ENCODE results near the gene RBM33. TPM values are rescaled to one million over a fixed set of nuclear protein-coding genes. Genes with fewer than 3 reads are reported as not detected.

The RBM33 gene
- total and polyA plus RNA-seq, 4 experiments from 2014 or later = 17.2 to 167 (median 113) TPM

DNA sequence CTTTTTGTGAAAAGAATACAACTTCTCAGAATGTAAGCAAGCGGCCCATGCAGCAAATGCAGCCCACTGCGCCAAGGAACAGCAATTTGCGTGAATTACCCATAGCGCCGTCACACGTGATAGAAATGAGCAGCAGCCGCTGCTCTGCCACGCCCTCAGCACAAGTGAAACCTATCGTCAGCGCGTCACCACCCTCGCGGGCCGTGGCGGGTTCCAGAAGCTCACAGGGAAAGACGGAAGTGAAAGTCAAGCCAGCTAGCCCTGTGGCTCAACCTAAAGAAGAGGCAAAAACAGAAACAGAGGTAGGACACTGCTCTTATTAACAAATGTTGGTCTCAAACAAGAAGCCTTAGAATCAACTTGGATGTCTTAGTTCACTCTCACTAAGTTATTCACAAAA is 97.3 kb downstream of the RBM33 start:
- Mint-ChIP-seq H3K4me1 (peaks cover 17 to 74% (median 37%) of the 10 kb centered on the region in 4 donors), H3K27ac (peak overlapping the region; percentile 71 to 88 (median 79)), H3K9me3 (no peaks in the 10 kb centered on the region), H3K27me3 (no peaks in the 10 kb centered on the region), H3K36me3 (peaks cover 48 to 90% of the 10 kb centered on the region in 2 donors), H3K4me3 (peak overlapping the region in 4 of 8 donors; percentile 17 to 62 (median 40))
- intact Hi-C loops (cut with micrococcal nuclease) = no loop called here
- H3K9me3 ChIP-seq (ENCODE audit: control insufficient read depth in 1 of 2, low read length in 2 of 2) = no peaks in the 10 kb centered on the region
- H3K27ac ChIP-seq (ENCODE audit: low read depth, low read length) = no peak overlapping the region
- H3K36me3 ChIP-seq (ENCODE audit: insufficient read depth, low read length) = peaks cover 82% of the 10 kb centered on the region
- H3K4me3 ChIP-seq (ENCODE audit: low read length in 2 of 2) = no peak overlapping the region
- peak; percentile 28 to 64 (median 36) for DNase-seq
- H3K4me1 ChIP-seq (ENCODE audit: insufficient read depth, low read length) = peaks cover 9% of the 10 kb centered on the region
- H3K27me3 ChIP-seq (ENCODE audit: insufficient read depth, low read length) = no peaks in the 10 kb centered on the region
- POLR2A ChIA-PET (ENCODE audit: partially characterized antibody) = no interaction called here
- CTCF ChIA-PET (ENCODE audit: partially characterized antibody) = no interaction called here

DNA sequence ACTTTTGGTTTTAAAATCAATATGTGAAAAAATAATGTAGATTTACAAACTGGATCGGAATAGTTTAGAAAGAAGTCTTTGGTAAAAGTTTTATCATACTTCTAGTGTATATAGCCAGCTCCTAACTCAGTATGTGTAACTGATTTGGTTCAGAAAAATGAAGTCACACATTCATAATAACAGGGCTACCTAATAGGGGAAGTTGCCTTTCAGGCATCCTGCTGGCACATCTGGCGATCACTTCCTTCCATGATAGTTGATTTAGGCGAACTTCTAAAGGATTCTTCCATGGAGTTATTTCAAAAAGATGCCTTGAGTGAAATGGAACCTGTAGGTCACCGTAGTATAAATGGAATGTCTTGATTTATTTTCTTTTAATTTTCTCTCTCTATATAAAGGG is 98.7 kb downstream of the RBM33 start:
- no peak overlapping the region for H3K4me3 Mint-ChIP-seq
- no peak overlapping the region for H3K27ac Mint-ChIP-seq
- peaks cover 17 to 79% (median 36%) of the 10 kb centered on the region in 4 donors for H3K4me1 Mint-ChIP-seq
- Histone ChIP-seq H3K27me3 (ENCODE audit: insufficient read depth, low read length) (no peaks in the 10 kb centered on the region), H3K4me1 (ENCODE audit: insufficient read depth, low read length) (peaks cover 9% of the 10 kb centered on the region), H3K9me3 (ENCODE audit: control insufficient read depth in 1 of 2, low read length in 2 of 2) (no peaks in the 10 kb centered on the region), H3K4me3 (ENCODE audit: low read length in 2 of 2) (no peak overlapping the region), H3K27ac (ENCODE audit: low read depth, low read length) (no peak overlapping the region), H3K36me3 (ENCODE audit: insufficient read depth, low read length) (peaks cover 68% of the 10 kb centered on the region)
- no peaks in the 10 kb centered on the region for H3K27me3 Mint-ChIP-seq
- CTCF ChIA-PET (ENCODE audit: partially characterized antibody) = no interaction called here
- no peaks in the 10 kb centered on the region for H3K9me3 Mint-ChIP-seq
- H3K36me3 Mint-ChIP-seq = peaks cover 43 to 89% of the 10 kb centered on the region in 2 donors
- POLR2A ChIA-PET (ENCODE audit: partially characterized antibody) = no interaction called here
- intact Hi-C loops (cut with micrococcal nuclease) = no loop called here
- no peak for DNase-seq

GRCh38 chr7:155744971-155745683 is 100.7 kb downstream of the RBM33 start:
- ChIA-PET POLR2A (ENCODE audit: partially characterized antibody) (no interaction called here), CTCF (ENCODE audit: partially characterized antibody) (interaction anchor here (1.2 to 2.5 kb wide), 2 partner anchors 22 to 25 kb away, joined by 3 to 10 read pairs; no protein-coding TSS in a partner anchor)
- H3K27ac Mint-ChIP-seq = peak overlapping the region in 2 of 7 donors; percentile 59 to 91
- Histone ChIP-seq H3K27ac (ENCODE audit: low read depth, low read length) (no peak overlapping the region), H3K9me3 (ENCODE audit: control insufficient read depth in 1 of 2, low read length in 2 of 2) (no peaks in the 10 kb centered on the region), H3K4me1 (ENCODE audit: insufficient read depth, low read length) (peaks cover 14% of the 10 kb centered on the region), H3K4me3 (ENCODE audit: low read length in 2 of 2) (no peak overlapping the region), H3K36me3 (ENCODE audit: insufficient read depth, low read length) (peaks cover 58% of the 10 kb centered on the region), H3K27me3 (ENCODE audit: insufficient read depth, low read length) (no peaks in the 10 kb centered on the region)
- no peak for DNase-seq
- no peaks in the 10 kb centered on the region for H3K9me3 Mint-ChIP-seq
- H3K4me1 Mint-ChIP-seq = peaks cover 24 to 83% (median 42%) of the 10 kb centered on the region in 4 donors
- no peaks in the 10 kb centered on the region for H3K27me3 Mint-ChIP-seq
- peaks cover 33 to 92% of the 10 kb centered on the region in 2 donors for H3K36me3 Mint-ChIP-seq
- H3K4me3 Mint-ChIP-seq = no peak overlapping the region
- intact Hi-C loops (cut with micrococcal nuclease) = no loop called here

- ChIA-PET POLR2A (ENCODE audit: partially characterized antibody) (no interaction called here), CTCF (ENCODE audit: partially characterized antibody) (interaction anchor here (1.2 to 2.5 kb wide), 3 partner anchors 21 to 147 kb away, joined by 3 to 10 read pairs (median 7); no protein-coding TSS in a partner anchor)
- Histone ChIP-seq H3K9me3 (ENCODE audit: control insufficient read depth in 1 of 2, low read length in 2 of 2) (no peaks in the 10 kb centered on the region), H3K27me3 (ENCODE audit: insufficient read depth, low read length) (no peaks in the 10 kb centered on the region), H3K27ac (ENCODE audit: low read depth, low read length) (no peak overlapping the region), H3K4me3 (ENCODE audit: low read length in 2 of 2) (no peak overlapping the region), H3K4me1 (ENCODE audit: insufficient read depth, low read length) (peaks cover 14% of the 10 kb centered on the region), H3K36me3 (ENCODE audit: insufficient read depth, low read length) (peaks cover 52% of the 10 kb centered on the region)
- no peak for DNase-seq
- Mint-ChIP-seq H3K27ac (no peak overlapping the region), H3K36me3 (peaks cover 33 to 86% of the 10 kb centered on the region in 2 donors), H3K4me3 (no peak overlapping the region), H3K27me3 (no peaks in the 10 kb centered on the region), H3K9me3 (no peaks in the 10 kb centered on the region), H3K4me1 (peaks cover 26 to 82% (median 46%) of the 10 kb centered on the region in 4 donors)
- intact Hi-C loops (cut with micrococcal nuclease) = no loop called here
Measured at GRCh38 chr7:155745737-155746136, 101.3 kb downstream of the RBM33 start.

GRCh38 chr7:155746188-155746587 is 101.7 kb downstream of the RBM33 start:
- CTCF ChIA-PET (ENCODE audit: partially characterized antibody) = interaction anchor here (2.2 to 2.5 kb wide), 2 partner anchors 21 to 147 kb away, joined by 7 to 10 read pairs; no protein-coding TSS in a partner anchor
- Mint-ChIP-seq H3K4me1 (peaks cover 28 to 82% (median 47%) of the 10 kb centered on the region in 4 donors), H3K27me3 (no peaks in the 10 kb centered on the region), H3K9me3 (no peaks in the 10 kb centered on the region), H3K36me3 (peaks cover 32 to 82% of the 10 kb centered on the region in 2 donors), H3K27ac (peak overlapping the region in 1 of 7 donors; percentile 1), H3K4me3 (no peak overlapping the region)
- Histone ChIP-seq H3K27ac (ENCODE audit: low read depth, low read length) (no peak overlapping the region), H3K9me3 (ENCODE audit: control insufficient read depth in 1 of 2, low read length in 2 of 2) (no peaks in the 10 kb centered on the region), H3K36me3 (ENCODE audit: insufficient read depth, low read length) (peaks cover 47% of the 10 kb centered on the region), H3K4me1 (ENCODE audit: insufficient read depth, low read length) (peaks cover 15% of the 10 kb centered on the region), H3K4me3 (ENCODE audit: low read length in 2 of 2) (no peak overlapping the region), H3K27me3 (ENCODE audit: insufficient read depth, low read length) (no peaks in the 10 kb centered on the region)
- no peak for DNase-seq
- intact Hi-C loops (cut with micrococcal nuclease) = no loop called here
- POLR2A ChIA-PET (ENCODE audit: partially characterized antibody) = no interaction called here

- no peak overlapping the region for H3K27ac Mint-ChIP-seq
- H3K9me3 Mint-ChIP-seq = no peaks in the 10 kb centered on the region
- Histone ChIP-seq H3K27me3 (ENCODE audit: insufficient read depth, low read length) (no peaks in the 10 kb centered on the region), H3K4me1 (ENCODE audit: insufficient read depth, low read length) (peaks cover 26% of the 10 kb centered on the region), H3K9me3 (ENCODE audit: control insufficient read depth in 1 of 2, low read length in 2 of 2) (no peaks in the 10 kb centered on the region), H3K27ac (ENCODE audit: low read depth, low read length) (no peak overlapping the region), H3K4me3 (ENCODE audit: low read length in 2 of 2) (no peak overlapping the region), H3K36me3 (ENCODE audit: insufficient read depth, low read length) (peaks cover 39% of the 10 kb centered on the region)
- intact Hi-C loops (cut with micrococcal nuclease) = no loop called here
- H3K27me3 Mint-ChIP-seq = no peaks in the 10 kb centered on the region
- ChIA-PET CTCF (ENCODE audit: partially characterized antibody) (interaction anchor here (2.2 kb wide), 1 partner anchor 148 kb away, joined by 7 read pairs; no protein-coding TSS in a partner anchor), POLR2A (ENCODE audit: partially characterized antibody) (no interaction called here)
- peaks cover 24 to 77% of the 10 kb centered on the region in 2 donors for H3K36me3 Mint-ChIP-seq
- peaks cover 38 to 83% (median 57%) of the 10 kb centered on the region in 4 donors for H3K4me1 Mint-ChIP-seq
- DNase-seq = no peak
- no peak overlapping the region for H3K4me3 Mint-ChIP-seq
Measured at GRCh38 chr7:155747209-155747608, 102.7 kb downstream of the RBM33 start.

GRCh38 chr7:155749578-155749977 is 105.1 kb downstream of the RBM33 start:
- intact Hi-C loops (cut with micrococcal nuclease) = no loop called here
- Mint-ChIP-seq H3K36me3 (peaks cover 23 to 69% of the 10 kb centered on the region in 2 donors), H3K27ac (peak overlapping the region in 2 of 7 donors; percentile 7 to 13), H3K27me3 (no peaks in the 10 kb centered on the region), H3K4me3 (peak overlapping the region in 2 of 8 donors; percentile 17 to 33), H3K9me3 (no peaks in the 10 kb centered on the region), H3K4me1 (peaks cover 58 to 94% (median 78%) of the 10 kb centered on the region in 4 donors)
- CTCF ChIA-PET (ENCODE audit: partially characterized antibody) = interaction anchor here (1.0 kb wide), 1 partner anchor 151 kb away, joined by 4 read pairs; no protein-coding TSS in a partner anchor
- peaks cover 27% of the 10 kb centered on the region for H3K36me3 ChIP-seq (ENCODE audit: insufficient read depth, low read length)
- H3K27me3 ChIP-seq (ENCODE audit: insufficient read depth, low read length) = no peaks in the 10 kb centered on the region
- no peak overlapping the region for H3K27ac ChIP-seq (ENCODE audit: low read depth, low read length)
- peaks cover 49% of the 10 kb centered on the region for H3K4me1 ChIP-seq (ENCODE audit: insufficient read depth, low read length)
- no peaks in the 10 kb centered on the region for H3K9me3 ChIP-seq (ENCODE audit: control insufficient read depth in 1 of 2, low read length in 2 of 2)
- POLR2A ChIA-PET (ENCODE audit: partially characterized antibody) = no interaction called here
- no peak overlapping the region for H3K4me3 ChIP-seq (ENCODE audit: low read length in 2 of 2)
- no peak for DNase-seq
